ENCODE results near the gene ZNF318. TPM values are rescaled to one million over a fixed set of nuclear protein-coding genes. Genes with fewer than 3 reads are reported as not detected.

ZNF318 gene
- total and polyA plus RNA-seq, 10 of the 15 experiments (the other 5 are each of a cell fraction or from before 2014, with no cell fraction given): 3.4 to 79.8 (median 13.7) TPM

GRCh38 chr6:43375693-43376092 is 6.2 kb upstream of the ZNF318 start:
- H3K4me1 ChIP-seq (ENCODE audit: control insufficient read depth, insufficient read depth, low read length): peaks cover 68% of the 10 kb centered on the region

More at GRCh38 chr6:43375693-43376092, 6.2 kb upstream of the ZNF318 start:
- no peaks in the 10 kb centered on the region for H3K27me3 ChIP-seq (replicated peaks in 1 of 2; ENCODE audit: control insufficient read depth in 2 of 2, insufficient read depth in 2 of 2, low read length in 1 of 2)
- in situ Hi-C loops (cut with MboI): no loop called here
- H3K4me3 ChIP-seq: no peak overlapping the region
- no TSS peak for BruUV-seq (replicated peaks)
- TF ChIP-seq PRDM15 (CRISPR knock-in tag; IDR thresholded peaks at IDR 0.05) (no peak), MTA2 (IDR thresholded peaks at IDR 0.05; ENCODE audit: low read depth) (peak; percentile 35; the same call in 1 of the 2 replicates), LARP7 (IDR thresholded peaks at IDR 0.05) (no peak), EP300 (IDR thresholded peaks at IDR 0.05; ENCODE audit: borderline replicate concordance in 1 of 2, control insufficient read depth in 1 of 2, low read depth in 2 of 2, low read length in 2 of 2) (no peak), BHLHE40 (IDR thresholded peaks at IDR 0.05; ENCODE audit: borderline replicate concordance in 1 of 2, low read depth in 2 of 2, low read length in 1 of 2) (no peak), BCLAF1 (IDR thresholded peaks at IDR 0.05) (no peak), JUNB (IDR thresholded peaks at IDR 0.05) (peak; percentile 17; the same call in 1 of the 2 replicates), FOXM1 (IDR thresholded peaks at IDR 0.05; ENCODE audit: low read depth, low read length) (no peak), IKZF2 (IDR thresholded peaks at IDR 0.05) (peak in 1 of 2 experiments; percentile 30; a peak in 1 of 4 replicates), RUNX3 (IDR thresholded peaks at IDR 0.05; ENCODE audit: low read length) (peak; percentile 82), CBFB (IDR thresholded peaks at IDR 0.05; ENCODE audit: low read depth) (0 out of 2 replicates have a peak, but pooled peaks have one; percentile 31), NBN (IDR thresholded peaks at IDR 0.05) (no peak), FOXK2 (IDR thresholded peaks at IDR 0.05) (no peak)
- DNase-seq (ENCODE audit: low read depth, low spot score) (no peak), ATAC-seq (peak; percentile 13; the same call in 2 of the 3 replicates), FAIRE-seq (no peak)
- intact Hi-C loops (cut with micrococcal nuclease; ENCODE audit: unreplicated experiment): no loop called here
- no peaks in the 10 kb centered on the region for H4K20me1 ChIP-seq (ENCODE audit: control insufficient read depth, insufficient read depth)
- H3K9me3 ChIP-seq (replicated peaks; ENCODE audit: control insufficient read depth, insufficient read depth, low read length): no peaks in the 10 kb centered on the region; the same call in 2 of the 3 replicates
- H2AFZ ChIP-seq (ENCODE audit: control insufficient read depth, low read depth, low read length): no peak overlapping the region
- 70% methylated on average over 4 of the region's 4 CpGs for WGBS (ENCODE audit: insufficient coverage, insufficient replicate concordance, low lambda C conversion rate, missing lambda C conversion rate)
- POLR2A ChIA-PET: interaction anchor here (0.9 to 10.4 kb wide), 6 partner anchors 8 to 37 kb away, joined by 3 to 218 read pairs (median 7); partner anchors contain the start of gene ZNF318
- H3K27ac ChIP-seq (ENCODE audit: control insufficient read depth, insufficient read depth): peak overlapping the region; percentile 81
- CTCF ChIA-PET: interaction anchor here (0.7 to 3.0 kb wide), 9 partner anchors 8 to 130 kb away, joined by 3 to 16 read pairs (median 5); no protein-coding TSS in a partner anchor
- RAD21 ChIA-PET (ENCODE audit: unreplicated experiment): interaction anchor here (0.9 to 11.3 kb wide), 7 partner anchors 8 to 151 kb away, joined by 3 to 311 read pairs (median 4); partner anchors contain the start of genes ABCC10 and ZNF318
- H3K9ac ChIP-seq (ENCODE audit: control insufficient read depth, insufficient read depth, low read length): no peak overlapping the region
- SMC1A ChIA-PET (ENCODE audit: uncharacterized antibody, unreplicated experiment): interaction anchor here (0.9 to 27.6 kb wide), 12 partner anchors 8 to 103 kb away, joined by 3 to 616 read pairs (median 4); partner anchors contain the start of genes CRIP3 and ZNF318
- H3K79me2 ChIP-seq (ENCODE audit: control insufficient read depth, insufficient read depth, low read length): peaks cover 4% of the 10 kb centered on the region
- no peaks in the 10 kb centered on the region for H3K36me3 ChIP-seq (ENCODE audit: control insufficient read depth in 2 of 2, insufficient read depth in 2 of 2, low read length in 1 of 2)
- peak overlapping the region; percentile 54; the same call in 1 of the 2 replicates for H3K4me2 ChIP-seq (ENCODE audit: control insufficient read depth, insufficient read depth)
